HG03469 (cell line): ENCODE measurements around the gene RFC3.
"Not testable (repeated sequence)": the region's sequence is repeated elsewhere in the genome, so short reads cannot be mapped to it uniquely, and the experiment has no call there.

Experiments used
- ATAC-seq: cut with Tn5 transposase; IDR thresholded peaks from one replicate; pipeline ENCODE4 v1.9.1; 2021; ENCODE audit warnings: mild to moderate bottlenecking, moderate library complexity, moderate number of reproducible peaks; ENCODE audit not compliant: unreplicated experiment

RFC3 gene

GRCh38 chr13:33806470-33807248 is 11.3 kb upstream of the RFC3 start:
- no peak for ATAC-seq

- not testable (repeated sequence) for ATAC-seq
Measured at GRCh38 chr13:33812829-33813228, 5.1 kb upstream of the RFC3 start.

- ATAC-seq = no peak
Measured at GRCh38 chr13:33815011-33815550, 2.9 kb upstream of the RFC3 start.

- no peak for ATAC-seq
Measured at GRCh38 chr13:33816912-33817311, 1.0 kb upstream of the RFC3 start.

GRCh38 chr13:33817513-33817900 is 442 bp upstream of the RFC3 start:
- ATAC-seq = no peak

GRCh38 chr13:33825083-33825482 is 7.1 kb downstream of the RFC3 start:
- ATAC-seq = no peak

- ATAC-seq = no peak
Measured at GRCh38 chr13:33827139-33827538, 9.2 kb downstream of the RFC3 start.

GRCh38 chr13:33828431-33829129 is 10.6 kb downstream of the RFC3 start:
- no peak for ATAC-seq

- no peak for ATAC-seq
Measured at GRCh38 chr13:33832872-33833271, 14.9 kb downstream of the RFC3 start.

- ATAC-seq = no peak
Measured at GRCh38 chr13:33838647-33839046, 20.7 kb downstream of the RFC3 start.

GRCh38 chr13:33840402-33840801 is 22.5 kb downstream of the RFC3 start:
- ATAC-seq = no peak

- no peak for ATAC-seq
Measured at GRCh38 chr13:33842207-33842606, 24.3 kb downstream of the RFC3 start.

- ATAC-seq = no peak
Measured at GRCh38 chr13:33842986-33843385, 25.0 kb downstream of the RFC3 start.

- no peak for ATAC-seq
Measured at GRCh38 chr13:33845572-33846302, 27.8 kb downstream of the RFC3 start.

- ATAC-seq = no peak
Measured at GRCh38 chr13:33846303-33847062, 28.5 kb downstream of the RFC3 start.

GRCh38 chr13:33849211-33849610 is 31.3 kb downstream of the RFC3 start:
- ATAC-seq = no peak

GRCh38 chr13:33855371-33855895 is 37.5 kb downstream of the RFC3 start:
- no peak for ATAC-seq

- no peak for ATAC-seq
Measured at GRCh38 chr13:33859691-33860303, 41.8 kb downstream of the RFC3 start.

GRCh38 chr13:33860526-33860925 is 42.6 kb downstream of the RFC3 start:
- no peak for ATAC-seq

GRCh38 chr13:33862016-33862415 is 44.1 kb downstream of the RFC3 start:
- ATAC-seq = no peak
